ENCODE data around the gene NAA25.
"Not testable (repeated sequence)": the region's sequence is repeated elsewhere in the genome, so short reads cannot be mapped to it uniquely, and the experiment has no call there.

The NAA25 gene

GRCh38 chr12:112061137-112061536 is 47.4 kb downstream of the NAA25 start:
- DNase-seq (ENCODE audit: low spot score), result no peak
- FAIRE-seq, result no peak

GRCh38 chr12:112049351-112049750 is 59.2 kb downstream of the NAA25 start:
- FAIRE-seq, result no peak

GRCh38 chr12:112046003-112046402 is 62.6 kb downstream of the NAA25 start:
- DNase-seq (ENCODE audit: low spot score) (no peak), FAIRE-seq (no peak)

More at GRCh38 chr12:112049351-112049750, 59.2 kb downstream of the NAA25 start:
- DNase-seq (ENCODE audit: low spot score), result no peak

- not testable (repeated sequence) for DNase-seq (ENCODE audit: low spot score); FAIRE-seq
These were observed 72.0 kb downstream of the NAA25 start for GRCh38 chr12:112036614-112037013.

- DNase-seq (ENCODE audit: low spot score), result no peak
- no peak for FAIRE-seq
These were observed 73.3 kb downstream of the NAA25 start for GRCh38 chr12:112035219-112035785.

- DNase-seq (ENCODE audit: low spot score) (no peak), FAIRE-seq (no peak)
These were observed 76.3 kb downstream of the NAA25 start for GRCh38 chr12:112032292-112032691.

- DNase-seq (ENCODE audit: low spot score) (no peak), FAIRE-seq (no peak)
These were observed 77.1 kb downstream of the NAA25 start for GRCh38 chr12:112031472-112031871.

GRCh38 chr12:112029301-112029700 is 79.3 kb downstream of the NAA25 start:
- no peak for FAIRE-seq
- DNase-seq (ENCODE audit: low spot score), result no peak

- no peak for FAIRE-seq
- DNase-seq (ENCODE audit: low spot score), result no peak
These were observed 82.7 kb downstream of the NAA25 start for GRCh38 chr12:112025808-112026375.

GRCh38 chr12:112023759-112024396 is 84.7 kb downstream of the NAA25 start:
- DNase-seq (ENCODE audit: low spot score) (no peak), FAIRE-seq (no peak)

GRCh38 chr12:112022241-112023016 is 86.2 kb downstream of the NAA25 start:
- DNase-seq (ENCODE audit: low spot score) (no peak), FAIRE-seq (no peak)

GRCh38 chr12:112020947-112021457 is 87.6 kb downstream of the NAA25 start:
- FAIRE-seq, result no peak
- no peak for DNase-seq (ENCODE audit: low spot score)

GRCh38 chr12:112018571-112019237 is 89.9 kb downstream of the NAA25 start:
- DNase-seq (ENCODE audit: low spot score), result no peak
- no peak for FAIRE-seq

GRCh38 chr12:112017041-112017440 is 91.5 kb downstream of the NAA25 start:
- FAIRE-seq, result no peak
- no peak for DNase-seq (ENCODE audit: low spot score)

GRCh38 chr12:112015938-112016337 is 92.6 kb downstream of the NAA25 start:
- DNase-seq (ENCODE audit: low spot score), result no peak
- FAIRE-seq, result no peak

GRCh38 chr12:112013601-112014402 is 94.8 kb downstream of the NAA25 start:
- FAIRE-seq (no peak), DNase-seq (ENCODE audit: low spot score) (peak; percentile 53)

GRCh38 chr12:112012775-112013600 is 95.6 kb downstream of the NAA25 start, which contains the start of the genes ERP29 and TMEM116:
Gene ERP29 (plus strand): TSS chr12:112013426. CDS start chr12:112013466, 40 bp downstream.
Gene TMEM116 (minus strand): TSS chr12:112013165. CDS start chr12:112005270, 7,895 bp downstream.
- peak; percentile 99 for DNase-seq (ENCODE audit: low spot score)
- no peak for FAIRE-seq

GRCh38 chr12:112011685-112012084 is 96.9 kb downstream of the NAA25 start:
- FAIRE-seq (no peak), DNase-seq (ENCODE audit: low spot score) (no peak)

Measured in urothelium cell line (cell line).